ENCODE measurements around the gene DCUN1D1. TPM values are rescaled to one million over a fixed set of nuclear protein-coding genes. Genes with fewer than 3 reads are reported as not detected.

DCUN1D1 gene
- total and polyA plus RNA-seq, 10 donors: 5.4 to 59.3 (median 29.5) TPM

DNA sequence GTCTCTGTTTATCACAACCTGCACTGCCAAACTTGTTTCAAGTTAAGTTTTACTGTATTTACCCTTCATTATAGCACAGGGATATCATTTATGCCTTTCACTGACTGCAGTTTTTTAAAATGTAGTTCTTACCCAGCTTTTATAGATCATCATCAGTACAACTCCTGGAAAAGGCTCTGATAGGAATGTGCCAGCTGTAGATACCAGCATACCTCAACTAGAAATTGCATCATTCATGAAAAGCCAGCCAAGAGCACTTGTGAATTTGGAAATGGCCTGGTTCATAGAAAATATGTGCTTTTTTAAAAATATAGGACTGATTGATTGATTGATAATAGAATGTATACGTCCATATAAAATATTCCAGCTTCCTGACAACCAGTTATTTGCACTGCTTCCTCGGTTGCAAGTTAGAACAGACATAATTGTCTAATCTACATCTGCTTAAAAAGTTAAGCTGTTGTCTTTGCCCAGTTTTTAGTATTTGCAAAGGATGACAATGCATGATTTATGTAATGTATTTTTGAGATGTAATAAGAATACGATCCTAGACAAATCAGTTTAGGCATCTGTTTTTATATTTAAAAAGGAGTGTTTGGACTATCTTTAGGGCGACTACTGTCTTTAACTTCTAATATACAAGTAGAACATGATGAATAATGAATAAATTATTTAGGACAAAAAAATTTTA, 58.5 kb downstream of the DCUN1D1 start:
- no peak overlapping the region for H3K4me3 ChIP-seq
- no peak overlapping the region for H3K27ac ChIP-seq
- H3K36me3 ChIP-seq: peaks cover 0 to 52% (median 6%) of the 10 kb centered on the region in 6 donors
- TF ChIP-seq POLR2A (IDR thresholded peaks at IDR 0.05) (no peak), POLR2AphosphoS5 (IDR thresholded peaks at IDR 0.05) (no peak), CTCF (IDR thresholded peaks at IDR 0.05 in 8 of 11, conservative IDR thresholded peaks at IDR 0.05 in 3 of 11) (no peak)
- no peaks in the 10 kb centered on the region for H3K27me3 ChIP-seq (replicated peaks in 1 of 7)
- no peaks in the 10 kb centered on the region for H3K4me1 ChIP-seq
- no peaks in the 10 kb centered on the region for H3K9me3 ChIP-seq
- DNase-seq: no peak
- intact Hi-C loops (cut with DNase I; ENCODE audit: low total_unique reads): no loop called here
- WGBS, 5 donors: 93 to 98% (median 96%) methylated on average over 4 of the region's 4 CpGs

DNA sequence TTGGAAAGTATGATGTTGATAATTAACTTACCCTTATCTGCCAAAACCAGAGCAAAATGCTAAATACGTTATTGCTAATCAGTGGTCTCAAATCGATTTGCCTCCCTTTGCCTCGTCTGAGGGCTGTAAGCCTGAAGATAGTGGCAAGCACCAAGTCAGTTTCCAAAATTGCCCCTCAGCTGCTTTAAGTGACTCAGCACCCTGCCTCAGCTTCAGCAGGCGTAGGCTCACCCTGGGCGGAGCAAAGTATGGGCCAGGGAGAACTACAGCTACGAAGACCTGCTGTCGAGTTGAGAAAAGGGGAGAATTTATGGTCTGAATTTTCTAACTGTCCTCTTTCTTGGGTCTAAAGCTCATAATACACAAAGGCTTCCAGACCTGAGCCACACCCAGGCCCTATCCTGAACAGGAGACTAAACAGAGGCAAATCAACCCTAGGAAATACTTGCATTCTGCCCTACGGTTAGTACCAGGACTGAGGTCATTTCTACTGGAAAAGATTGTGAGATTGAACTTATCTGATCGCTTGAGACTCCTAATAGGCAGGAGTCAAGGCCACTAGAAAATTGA, 59.7 kb downstream of the DCUN1D1 start:
- Histone ChIP-seq H3K9me3 (no peaks in the 10 kb centered on the region), H3K4me1 (no peaks in the 10 kb centered on the region), H3K27me3 (replicated peaks in 1 of 7) (no peaks in the 10 kb centered on the region), H3K36me3 (peaks cover 0 to 61% (median 6%) of the 10 kb centered on the region in 6 donors), H3K27ac (no peak overlapping the region), H3K4me3 (no peak overlapping the region)
- no peak for DNase-seq
- no peak for TF ChIP-seq POLR2AphosphoS5 (IDR thresholded peaks at IDR 0.05)
- TF ChIP-seq POLR2A (IDR thresholded peaks at IDR 0.05): no peak
- TF ChIP-seq CTCF (IDR thresholded peaks at IDR 0.05 in 8 of 11, conservative IDR thresholded peaks at IDR 0.05 in 3 of 11): no peak
- intact Hi-C loops (cut with DNase I; ENCODE audit: low total_unique reads): no loop called here
- WGBS, 5 donors: 84 to 90% (median 88%) methylated on average over 9 of the region's 9 CpGs

DNA sequence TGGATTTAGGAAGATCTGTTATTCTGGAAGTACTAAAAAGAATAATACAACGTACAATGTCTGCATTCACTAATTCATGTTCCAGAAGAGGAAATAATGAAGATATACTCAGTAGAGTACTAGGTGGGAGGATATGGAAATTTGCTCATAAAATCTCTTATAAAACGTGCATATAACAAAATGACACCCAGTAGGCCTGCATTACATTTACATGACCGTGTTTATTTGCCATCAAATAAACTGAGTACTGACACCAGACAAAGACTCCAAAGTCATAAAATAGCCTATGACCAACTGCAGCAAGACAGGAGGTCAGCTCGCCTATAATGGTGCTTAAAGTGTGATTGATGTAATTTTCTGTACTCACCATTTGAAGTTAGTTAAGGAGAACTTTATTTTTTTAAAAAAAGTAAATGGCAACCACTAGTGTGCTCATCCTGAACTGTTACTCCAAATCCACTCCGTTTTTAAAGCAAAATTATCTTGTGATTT, 60.4 kb downstream of the DCUN1D1 start:
- TF ChIP-seq POLR2AphosphoS5 (IDR thresholded peaks at IDR 0.05) (no peak), POLR2A (IDR thresholded peaks at IDR 0.05) (no peak), CTCF (IDR thresholded peaks at IDR 0.05 in 8 of 11, conservative IDR thresholded peaks at IDR 0.05 in 3 of 11) (no peak)
- Histone ChIP-seq H3K27me3 (replicated peaks in 1 of 7) (no peaks in the 10 kb centered on the region), H3K27ac (no peak overlapping the region), H3K36me3 (peaks cover 0 to 68% (median 7%) of the 10 kb centered on the region in 6 donors), H3K9me3 (no peaks in the 10 kb centered on the region), H3K4me1 (peaks cover 0 to 4% (median 0%) of the 10 kb centered on the region in 6 donors), H3K4me3 (no peak overlapping the region)
- DNase-seq: no peak
- 91 to 96% (median 93%) methylated on average over 5 of the region's 5 CpGs for WGBS, 5 donors
- intact Hi-C loops (cut with DNase I; ENCODE audit: low total_unique reads): no loop called here

GRCh38 chr3:182917134-182917533, 63.2 kb downstream of the DCUN1D1 start:
- TF ChIP-seq CTCF (IDR thresholded peaks at IDR 0.05 in 8 of 11, conservative IDR thresholded peaks at IDR 0.05 in 3 of 11): no peak
- TF ChIP-seq POLR2AphosphoS5 (IDR thresholded peaks at IDR 0.05): no peak
- no peak for TF ChIP-seq POLR2A (IDR thresholded peaks at IDR 0.05)
- H3K27me3 ChIP-seq (replicated peaks in 1 of 7): no peaks in the 10 kb centered on the region
- 91 to 97% (median 95%) methylated on average over 3 of the region's 3 CpGs for WGBS, 5 donors
- H3K36me3 ChIP-seq: peaks cover 0 to 87% (median 17%) of the 10 kb centered on the region in 6 donors
- H3K4me3 ChIP-seq: no peak overlapping the region
- intact Hi-C loops (cut with DNase I; ENCODE audit: low total_unique reads): no loop called here
- H3K9me3 ChIP-seq: no peaks in the 10 kb centered on the region
- H3K4me1 ChIP-seq: peaks cover 0 to 18% (median 3%) of the 10 kb centered on the region in 6 donors
- no peak overlapping the region for H3K27ac ChIP-seq
- no peak for DNase-seq
